Fibroblast of lung (primary cell): Measurements from ENCODE around the gene STXBP2. TPM values are rescaled to one million over a fixed set of nuclear protein-coding genes. Genes with fewer than 3 reads are reported as not detected.

Source experiments
- DNase-seq, 2 donors: peaks; one replicate each; pipeline versions ENCODE4 v3.0.0 to v3.0.0-alpha.2; 2010; ENCODE audit warnings: low read depth in 2 of 2
- H2AFZ ChIP-seq: 2 replicates; pipeline ENCODE4 v1.5.1; 2012; ENCODE audit warnings: low read length, control low read depth, inconsistent platforms
- H3K27ac ChIP-seq: 2 replicates; pipeline ENCODE4 v1.5.1; 2011; ENCODE audit warnings: low read length, control low read depth; ENCODE audit not compliant: insufficient read depth
- H3K27me3 ChIP-seq: 2 replicates; pipeline ENCODE4 v1.5.1; 2011; ENCODE audit warnings: mild to moderate bottlenecking, low read length; ENCODE audit not compliant: control insufficient read depth, insufficient read depth
- H3K36me3 ChIP-seq: 2 replicates; pipeline ENCODE4 v1.5.1; 2011; ENCODE audit warnings: low read length; ENCODE audit not compliant: control insufficient read depth, insufficient read depth
- H3K4me1 ChIP-seq: 2 replicates; pipeline ENCODE4 v1.5.1; 2011; ENCODE audit warnings: low read length; ENCODE audit not compliant: control insufficient read depth, insufficient read depth; ENCODE audit errors: extremely low read depth
- H3K4me2 ChIP-seq: 2 replicates; pipeline ENCODE4 v1.5.1; 2011; ENCODE audit warnings: low read length, control low read depth; ENCODE audit not compliant: insufficient read depth; ENCODE audit errors: extremely low read depth
- H3K4me3 ChIP-seq, 4 experiments: fragments of 200-600 bp in 1 of 4; sonication (generic) in 1 of 4; replicated peaks in 1 of 4; 2 replicates each; pipeline ENCODE4 v1.5.1; 2011 to 2016; ENCODE audit warnings: low read length in 4 of 4, low read depth in 3 of 4, mild to moderate bottlenecking in 3 of 4, control low read depth in 2 of 4, inconsistent platforms in 1 of 4, mixed read lengths in 1 of 4; ENCODE audit not compliant: insufficient read depth in 1 of 4; ENCODE audit errors: control extremely low read depth in 1 of 4
- H3K79me2 ChIP-seq: 2 replicates; pipeline ENCODE4 v1.5.1; 2012; ENCODE audit warnings: mild to moderate bottlenecking, low read length, inconsistent platforms; ENCODE audit not compliant: control insufficient read depth, insufficient read depth
- H3K9ac ChIP-seq: 2 replicates; pipeline ENCODE4 v1.5.1; 2011; ENCODE audit warnings: mild to moderate bottlenecking, low read length, control low read depth; ENCODE audit not compliant: insufficient read depth
- H3K9me3 ChIP-seq: 2 replicates; pipeline ENCODE4 v1.5.1; 2012; ENCODE audit warnings: low read depth, low read length; ENCODE audit not compliant: control insufficient read depth, insufficient read depth
- H4K20me1 ChIP-seq: 2 replicates; pipeline ENCODE4 v1.5.1; 2011; ENCODE audit warnings: low read length; ENCODE audit not compliant: control insufficient read depth, insufficient read depth; ENCODE audit errors: extremely low read depth
- CTCF ChIP-seq, 2 donors: IDR thresholded peaks in 1 of 2; conservative IDR thresholded peaks in 1 of 2; 1 replicate in 1 of 2; 2 replicates in 1 of 2; pipeline ENCODE4 v1.5.1; 2011 to 2012; ENCODE audit warnings: low read length in 2 of 2, control low read depth in 1 of 2, inconsistent platforms in 1 of 2, low read depth in 1 of 2, mild to moderate bottlenecking in 1 of 2
- EZH2 ChIP-seq: IDR thresholded peaks from 2 replicates; pipeline ENCODE4 v1.5.1; 2012; ENCODE audit warnings: low read length, control low read depth, mild to moderate bottlenecking; ENCODE audit errors: missing control alignments
- polyA plus RNA-seq, 2 donors: library from polyadenylated mRNA; depleted of rRNA in 1 of 2; stranded (reverse) in 1 of 2; unstranded in 1 of 2; fragments of >200 nt; gene quantifications; 2 replicates each; pipeline ENCODE4 v1.2.1, GENCODE V29; 2011 to 2012; ENCODE audit warnings: missing spikeins in 1 of 2
- total RNA-seq: library from RNA; depleted of rRNA; stranded (reverse); fragments of >200 nt; gene quantifications from 2 replicates; pipeline ENCODE4 v1.2.1, GENCODE V29; 2014

Gene STXBP2
- total and polyA plus RNA-seq, 2 donors (not counting 1 experiment from before 2014, with no cell fraction given) = 4.6 TPM

DNA sequence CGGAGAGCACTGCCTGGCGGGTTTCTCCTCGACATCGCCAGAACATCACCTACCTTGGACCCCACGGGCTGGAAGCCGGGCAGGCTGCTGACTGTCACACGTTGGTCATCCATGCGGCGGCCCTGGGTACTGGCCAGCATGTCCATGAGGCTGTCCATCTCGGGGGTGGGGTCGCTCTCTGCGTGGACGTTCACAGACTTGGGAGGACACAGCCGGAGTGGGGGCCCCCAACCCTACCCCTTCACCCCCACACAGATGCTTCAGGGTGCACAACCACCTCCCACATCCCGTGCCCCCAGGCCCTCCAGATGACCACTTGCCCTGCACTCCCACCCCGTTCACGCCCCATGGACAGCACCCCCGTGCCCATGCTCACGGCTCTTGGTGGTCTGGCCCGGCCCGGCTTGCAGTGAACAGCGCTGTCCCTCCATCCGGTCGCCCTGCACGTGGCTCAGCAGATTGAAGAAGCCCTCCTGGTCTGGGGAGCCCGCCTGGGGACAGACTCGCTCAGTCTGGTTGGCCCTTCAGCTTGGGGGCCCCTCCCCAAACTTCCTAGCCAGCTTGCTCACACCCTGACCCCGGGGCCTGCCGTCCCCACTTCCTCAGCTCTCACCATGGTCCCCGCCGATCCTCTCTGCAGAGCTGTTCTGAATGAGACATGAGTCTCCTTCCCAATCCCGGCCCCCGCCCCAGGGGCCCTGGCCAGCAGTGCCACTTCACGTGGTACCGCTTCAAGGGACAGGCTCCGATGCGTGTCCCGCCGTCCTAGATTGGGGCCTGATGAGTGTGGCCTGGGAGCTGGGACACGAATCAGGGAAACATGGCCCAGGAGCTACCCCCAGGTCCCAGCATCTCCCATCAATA, 4.3 kb upstream of the STXBP2 start:
- Histone ChIP-seq H3K4me2 (no peak overlapping the region), H4K20me1 (no peaks in the 10 kb centered on the region), H3K9ac (no peak overlapping the region), H3K36me3 (no peaks in the 10 kb centered on the region), H3K79me2 (peaks cover 30% of the 10 kb centered on the region), H2AFZ (no peak overlapping the region), H3K4me3 (no peak overlapping the region), H3K4me1 (peaks cover 9% of the 10 kb centered on the region), H3K27ac (no peak overlapping the region), H3K27me3 (peaks cover 8% of the 10 kb centered on the region), H3K9me3 (no peaks in the 10 kb centered on the region)
- no peak for TF ChIP-seq CTCF (conservative IDR thresholded peaks at IDR 0.05 in 1 of 2, IDR thresholded peaks at IDR 0.05 in 1 of 2; ENCODE audit: low read depth in 1 of 2, low read length in 2 of 2)
- DNase-seq = no peak

GRCh38 chr19:7633698-7634097, 3.2 kb upstream of the STXBP2 start, which contains the start of gene PCP2:
Gene PCP2 (minus strand): TSS chr19:7633719. CDS start chr19:7633457, 262 bp downstream.
- H3K79me2 ChIP-seq = peaks cover 19% of the 10 kb centered on the region
- H3K4me1 ChIP-seq = peaks cover 5% of the 10 kb centered on the region
- no peak within 1 kb of the TSS for H3K4me2 ChIP-seq
- H3K4me3 ChIP-seq = no peak within 1 kb of the TSS
- H3K27me3 ChIP-seq = peaks cover 8% of the 10 kb centered on the region
- no peak for DNase-seq
- H4K20me1 ChIP-seq = no peaks in the 10 kb centered on the region
- H3K9me3 ChIP-seq = no peaks in the 10 kb centered on the region
- TF ChIP-seq EZH2 (no peak), CTCF (conservative IDR thresholded peaks at IDR 0.05 in 1 of 2, IDR thresholded peaks at IDR 0.05 in 1 of 2; ENCODE audit: low read depth in 1 of 2, low read length in 2 of 2) (no peak)
- H2AFZ ChIP-seq = no peak within 1 kb of the TSS
- no peaks in the 10 kb centered on the region for H3K36me3 ChIP-seq
- H3K9ac ChIP-seq = no peak within 1 kb of the TSS
- no peak within 1 kb of the TSS for H3K27ac ChIP-seq

- no peak overlapping the region for H3K9ac ChIP-seq
- DNase-seq = no peak
- H3K36me3 ChIP-seq = no peaks in the 10 kb centered on the region
- no peak overlapping the region for H2AFZ ChIP-seq
- TF ChIP-seq CTCF (conservative IDR thresholded peaks at IDR 0.05 in 1 of 2, IDR thresholded peaks at IDR 0.05 in 1 of 2; ENCODE audit: low read depth in 1 of 2, low read length in 2 of 2) (no peak), EZH2 (no peak)
- no peak overlapping the region for H3K27ac ChIP-seq
- no peak overlapping the region for H3K4me3 ChIP-seq
- H3K79me2 ChIP-seq = peaks cover 2% of the 10 kb centered on the region
- no peaks in the 10 kb centered on the region for H3K9me3 ChIP-seq
- H3K4me1 ChIP-seq = peaks cover under 1% of the 10 kb centered on the region
- H4K20me1 ChIP-seq = no peaks in the 10 kb centered on the region
- no peak overlapping the region for H3K4me2 ChIP-seq
- peaks cover 8% of the 10 kb centered on the region for H3K27me3 ChIP-seq
Observed at GRCh38 chr19:7635670-7636069, 1.2 kb upstream of the STXBP2 start.
